ENCODE results near the gene RAI1.

DNA sequence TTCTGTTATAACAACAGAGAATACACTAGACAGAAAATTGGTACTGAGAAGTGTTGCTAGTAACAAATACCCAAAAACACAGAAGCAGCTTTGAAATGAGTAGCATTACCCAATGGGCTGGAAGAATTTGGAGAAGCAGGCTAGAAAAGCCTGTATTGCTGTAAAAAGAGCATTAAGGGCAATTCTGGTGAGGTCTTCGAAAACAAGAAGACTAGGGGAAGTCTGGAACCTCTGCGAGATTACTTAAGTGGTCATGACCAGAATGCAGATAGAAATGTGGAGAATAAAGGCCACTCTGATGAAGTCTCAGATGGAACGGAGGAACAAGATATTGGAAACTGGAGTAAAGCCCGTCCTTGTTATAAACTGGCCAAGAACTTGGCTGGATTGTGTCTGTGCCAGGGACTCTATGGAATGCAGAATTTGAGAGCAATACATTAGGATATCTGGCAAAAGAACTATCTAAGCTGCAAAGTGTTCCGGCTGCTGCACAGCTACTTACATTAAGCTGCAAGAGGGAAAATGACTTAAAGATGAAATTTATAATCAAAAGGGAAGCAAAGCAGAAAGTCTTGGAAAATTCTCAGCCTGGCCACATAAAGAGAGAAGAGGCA lies 44.9 kb upstream of the RAI1 start:
- TF ChIP-seq POLR2A (IDR thresholded peaks at IDR 0.05; ENCODE audit: low read length) (no peak), GATA1 (IDR thresholded peaks at IDR 0.05; ENCODE audit: low read depth, low read length) (no peak)

Data from erythroblast (primary cell).